ENCODE data around the gene CTRL. TPM values are rescaled to one million over a fixed set of nuclear protein-coding genes. Genes with fewer than 3 reads are reported as not detected.

Gene CTRL
- polyA plus RNA-seq, 1 donor (not counting 4 experiments of a cell fraction or from before 2014, with no cell fraction given), result 0.10 TPM

GRCh38 chr16:67977469-67978227 lies 46.0 kb upstream of the CTRL start:
- Histone ChIP-seq H3K27me3 (ENCODE audit: control insufficient read depth, extremely low read depth, insufficient read depth, low read length) (peaks cover 17% of the 10 kb centered on the region), H3K4me2 (ENCODE audit: control insufficient read depth, extremely low read depth, insufficient read depth, low read depth, low read length) (no peak overlapping the region), H3K4me1 (ENCODE audit: control insufficient read depth, extremely low read depth, insufficient read depth, low read length) (no peaks in the 10 kb centered on the region), H3K9me1 (ENCODE audit: control insufficient read depth, extremely low read depth, insufficient read depth, low read length) (no peaks in the 10 kb centered on the region), H3K9me3 (ENCODE audit: control insufficient read depth, low read depth, low read length) (no peaks in the 10 kb centered on the region), H4K20me1 (ENCODE audit: control insufficient read depth, extremely low read depth, insufficient read depth, low read length) (peaks cover 2% of the 10 kb centered on the region), H3K27ac (ENCODE audit: control insufficient read depth, insufficient read depth, low read length) (no peak overlapping the region), H2AFZ (ENCODE audit: control insufficient read depth, low read length) (no peak overlapping the region), H3K36me3 (ENCODE audit: control insufficient read depth in 2 of 2, extremely low read depth in 1 of 2, insufficient read depth in 2 of 2, low read length in 2 of 2) (no peaks in the 10 kb centered on the region), H3K4me3 (ENCODE audit: control insufficient read depth in 2 of 3, extremely low read depth in 1 of 3, insufficient read depth in 2 of 3, low read depth in 1 of 3, low read length in 3 of 3) (no peak overlapping the region), H3K79me2 (ENCODE audit: control insufficient read depth, insufficient read depth, low read length) (no peaks in the 10 kb centered on the region), H3K9ac (ENCODE audit: control insufficient read depth, extremely low read depth, insufficient read depth, low read length) (no peak overlapping the region)
- no peak for FAIRE-seq
- TF ChIP-seq EZH2 (IDR thresholded peaks at IDR 0.05; ENCODE audit: low read length) (no peak), CTCF (optimal IDR thresholded peaks at IDR 0.05 in 1 of 3, IDR thresholded peaks at IDR 0.05 in 1 of 3, conservative IDR thresholded peaks at IDR 0.05 in 1 of 3; ENCODE audit: extremely low read depth in 1 of 3, insufficient read depth in 2 of 3, low read length in 3 of 3) (no peak)
- no peak for DNase-seq (ENCODE audit: low read depth, low spot score)
- dilution Hi-C loops (cut with MboI; ENCODE audit: extremely low pct_ligation_motif_present, low sequenced_read_pairs), result no loop called here

- Histone ChIP-seq H3K9me3 (ENCODE audit: control insufficient read depth, low read depth, low read length) (no peaks in the 10 kb centered on the region), H4K20me1 (ENCODE audit: control insufficient read depth, extremely low read depth, insufficient read depth, low read length) (peaks cover 2% of the 10 kb centered on the region), H3K79me2 (ENCODE audit: control insufficient read depth, insufficient read depth, low read length) (no peaks in the 10 kb centered on the region), H3K4me1 (ENCODE audit: control insufficient read depth, extremely low read depth, insufficient read depth, low read length) (no peaks in the 10 kb centered on the region), H3K27ac (ENCODE audit: control insufficient read depth, insufficient read depth, low read length) (no peak overlapping the region), H3K27me3 (ENCODE audit: control insufficient read depth, extremely low read depth, insufficient read depth, low read length) (peaks cover 17% of the 10 kb centered on the region), H3K4me3 (ENCODE audit: control insufficient read depth in 2 of 3, extremely low read depth in 1 of 3, insufficient read depth in 2 of 3, low read depth in 1 of 3, low read length in 3 of 3) (no peak overlapping the region), H3K9ac (ENCODE audit: control insufficient read depth, extremely low read depth, insufficient read depth, low read length) (no peak overlapping the region), H3K36me3 (ENCODE audit: control insufficient read depth in 2 of 2, extremely low read depth in 1 of 2, insufficient read depth in 2 of 2, low read length in 2 of 2) (no peaks in the 10 kb centered on the region), H2AFZ (ENCODE audit: control insufficient read depth, low read length) (no peak overlapping the region), H3K9me1 (ENCODE audit: control insufficient read depth, extremely low read depth, insufficient read depth, low read length) (no peaks in the 10 kb centered on the region), H3K4me2 (ENCODE audit: control insufficient read depth, extremely low read depth, insufficient read depth, low read depth, low read length) (no peak overlapping the region)
- dilution Hi-C loops (cut with MboI; ENCODE audit: extremely low pct_ligation_motif_present, low sequenced_read_pairs), result no loop called here
- DNase-seq (ENCODE audit: low read depth, low spot score) (no peak), FAIRE-seq (no peak)
- TF ChIP-seq CTCF (optimal IDR thresholded peaks at IDR 0.05 in 1 of 3, IDR thresholded peaks at IDR 0.05 in 1 of 3, conservative IDR thresholded peaks at IDR 0.05 in 1 of 3; ENCODE audit: extremely low read depth in 1 of 3, insufficient read depth in 2 of 3, low read length in 3 of 3) (no peak), EZH2 (IDR thresholded peaks at IDR 0.05; ENCODE audit: low read length) (no peak)
Measured at GRCh38 chr16:67977005-67977404, 45.3 kb upstream of the CTRL start.
